GM18502 (cell line): ENCODE data around the gene WNT4.
"Not testable (repeated sequence)": the region's sequence is repeated elsewhere in the genome, so short reads cannot be mapped to it uniquely, and the experiment has no call there.

ENCODE experiments used
- ATAC-seq: cut with Tn5 transposase; IDR thresholded peaks from one replicate; pipeline ENCODE4 v1.9.1; 2021; ENCODE audit warnings: mild to moderate bottlenecking; ENCODE audit not compliant: unreplicated experiment, poor library complexity

Gene WNT4

GRCh38 chr1:22114083-22115012 lies 28.5 kb downstream of the WNT4 start:
- ATAC-seq = no peak

- ATAC-seq = no peak
These were observed 30.3 kb downstream of the WNT4 start for GRCh38 chr1:22112554-22112953.

DNA sequence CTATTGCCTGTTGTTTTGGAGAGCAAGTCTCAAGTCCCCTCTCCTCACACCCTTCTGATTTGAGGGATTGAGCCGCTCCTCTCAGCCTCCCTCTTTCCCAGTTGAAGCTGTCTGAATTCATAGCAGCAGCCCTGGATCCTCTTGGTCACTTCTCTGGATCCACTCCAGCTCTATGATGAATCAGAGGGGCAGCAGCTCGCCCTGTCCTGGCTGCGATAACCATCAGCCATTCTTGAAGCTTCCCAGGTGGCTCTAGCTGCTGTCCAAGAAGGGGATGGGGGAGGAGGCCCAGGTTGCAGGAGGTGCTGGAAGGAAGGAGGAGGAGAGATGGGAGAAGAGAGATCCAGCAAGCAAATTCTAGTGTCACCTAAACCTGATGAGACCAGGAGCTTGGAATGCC lies 31.3 kb downstream of the WNT4 start:
- no peak for ATAC-seq

DNA sequence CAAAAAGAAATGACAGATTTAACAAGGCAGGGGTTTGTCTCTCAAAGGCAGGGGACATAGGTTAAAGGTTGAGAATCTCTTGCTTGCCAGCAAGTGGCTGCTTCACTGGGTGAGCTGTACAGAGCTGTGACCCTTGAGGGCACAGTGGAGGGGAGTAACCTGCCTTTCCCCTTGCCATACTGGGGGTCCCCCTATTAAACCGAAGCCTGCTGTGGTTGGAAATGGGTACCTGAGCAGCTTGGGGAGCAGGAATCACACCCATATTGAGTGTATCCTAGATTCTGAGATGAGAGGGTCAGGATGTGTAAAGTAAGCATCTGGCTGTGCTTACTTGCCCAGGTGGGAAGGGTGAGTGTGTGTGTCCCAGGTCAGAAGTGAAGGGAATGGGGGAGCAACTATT lies 31.8 kb downstream of the WNT4 start:
- ATAC-seq = no peak

DNA sequence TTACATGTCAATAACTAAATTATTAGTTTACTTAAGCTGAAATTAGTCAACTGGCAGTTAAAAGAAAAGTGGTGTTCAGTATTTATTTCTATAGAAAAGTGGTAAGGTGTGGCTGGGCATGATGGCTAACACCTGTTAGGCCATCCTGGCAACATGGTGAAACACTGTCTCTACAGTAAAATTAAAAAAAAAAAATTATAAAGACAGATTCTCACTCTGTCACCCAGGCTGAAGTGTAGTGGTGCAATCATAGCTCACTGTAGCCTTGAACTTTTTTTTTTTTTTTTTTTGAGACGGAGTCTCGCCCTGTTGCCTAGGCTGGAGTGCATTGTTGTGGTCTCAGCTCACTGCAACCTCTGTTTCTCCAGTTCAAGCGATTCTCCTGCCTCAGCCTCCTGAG lies 32.9 kb downstream of the WNT4 start:
- no peak for ATAC-seq

GRCh38 chr1:22108339-22109105 lies 34.4 kb downstream of the WNT4 start:
- no peak for ATAC-seq

DNA sequence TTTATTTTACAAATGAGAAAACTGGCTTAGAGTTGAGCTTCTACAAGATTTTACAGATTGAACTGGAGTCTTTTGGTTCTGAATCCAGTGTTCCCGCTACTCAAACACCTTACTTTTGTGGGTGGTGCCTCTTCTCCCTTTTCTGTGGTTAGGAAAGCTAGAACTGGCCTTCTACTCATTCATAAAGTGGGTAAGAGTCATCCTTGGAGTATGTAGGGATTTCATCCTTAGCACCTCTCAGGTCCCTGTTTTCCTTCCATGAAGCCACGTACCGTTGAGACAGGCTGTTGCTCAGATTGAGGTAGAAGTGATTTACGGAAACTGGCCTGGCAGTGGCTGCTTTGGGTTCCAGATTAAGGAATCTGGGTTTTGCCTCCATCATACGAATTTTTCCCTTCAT lies 35.8 kb downstream of the WNT4 start:
- ATAC-seq = no peak

GRCh38 chr1:22105611-22106207 lies 37.2 kb downstream of the WNT4 start:
- ATAC-seq = no peak

GRCh38 chr1:22104865-22105437 lies 37.9 kb downstream of the WNT4 start:
- ATAC-seq = no peak

- no peak for ATAC-seq
These were observed 38.8 kb downstream of the WNT4 start for GRCh38 chr1:22104094-22104493.

DNA sequence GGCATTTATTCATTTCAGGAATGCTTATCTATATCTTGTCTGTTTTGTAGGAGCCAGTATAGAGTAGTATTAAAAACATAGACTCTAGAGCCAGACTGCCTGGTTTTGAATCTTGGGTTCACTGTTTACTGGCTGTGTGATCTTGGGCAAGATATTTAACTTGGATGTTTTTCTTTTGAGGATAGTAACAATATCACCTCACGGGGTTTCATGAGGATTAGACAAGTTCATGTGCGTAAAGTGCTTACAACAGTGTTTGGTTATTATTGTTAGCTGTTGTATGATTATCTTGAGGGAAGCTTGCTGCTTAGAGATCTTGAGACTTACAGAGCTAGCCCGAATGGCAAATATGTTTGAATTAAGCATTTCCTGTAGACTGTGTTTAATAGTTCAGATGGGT lies 40.2 kb downstream of the WNT4 start:
- ATAC-seq = no peak

GRCh38 chr1:22101995-22102394 lies 40.9 kb downstream of the WNT4 start:
- ATAC-seq = no peak

- ATAC-seq = no peak
These were observed 41.7 kb downstream of the WNT4 start for GRCh38 chr1:22101199-22101598.

DNA sequence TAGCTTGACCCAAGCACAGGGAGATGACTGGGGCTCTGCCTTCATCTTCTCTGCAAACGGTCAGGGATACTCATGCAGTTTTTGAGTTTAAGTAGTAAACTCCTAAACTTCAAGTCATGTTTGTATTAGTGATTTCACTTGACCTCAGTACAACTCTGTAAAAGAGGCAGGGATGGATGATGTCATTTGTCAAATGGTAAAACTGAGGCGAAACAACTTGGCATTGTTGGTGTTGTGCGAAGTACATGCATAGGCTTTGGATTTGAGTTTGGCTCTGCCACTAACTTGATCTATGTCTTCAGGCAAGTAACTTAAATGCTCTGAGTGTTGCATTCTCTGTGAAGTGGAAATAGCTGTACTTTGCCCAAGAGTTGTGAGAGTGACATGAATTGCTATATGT lies 42.7 kb downstream of the WNT4 start:
- no peak for ATAC-seq

DNA sequence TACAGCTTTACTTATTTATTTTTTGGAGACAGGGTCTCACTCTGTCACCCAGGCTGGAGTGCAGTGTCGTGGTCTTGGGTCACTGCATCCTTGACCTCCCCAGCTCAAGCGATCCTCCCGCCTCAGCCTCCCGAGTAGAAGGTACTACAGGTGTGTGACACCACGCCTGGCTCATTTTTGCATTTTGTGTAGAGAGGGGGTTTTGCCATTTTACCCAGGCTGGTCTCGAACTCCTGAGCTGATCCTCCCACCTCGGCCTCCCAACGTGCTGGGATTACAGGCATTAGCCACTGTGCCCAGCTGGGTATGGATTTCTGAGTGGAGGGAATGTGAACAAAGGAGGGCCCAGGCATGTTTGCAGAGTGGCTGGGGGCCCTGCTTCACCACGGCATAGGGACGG lies 44.1 kb downstream of the WNT4 start:
- ATAC-seq = no peak

DNA sequence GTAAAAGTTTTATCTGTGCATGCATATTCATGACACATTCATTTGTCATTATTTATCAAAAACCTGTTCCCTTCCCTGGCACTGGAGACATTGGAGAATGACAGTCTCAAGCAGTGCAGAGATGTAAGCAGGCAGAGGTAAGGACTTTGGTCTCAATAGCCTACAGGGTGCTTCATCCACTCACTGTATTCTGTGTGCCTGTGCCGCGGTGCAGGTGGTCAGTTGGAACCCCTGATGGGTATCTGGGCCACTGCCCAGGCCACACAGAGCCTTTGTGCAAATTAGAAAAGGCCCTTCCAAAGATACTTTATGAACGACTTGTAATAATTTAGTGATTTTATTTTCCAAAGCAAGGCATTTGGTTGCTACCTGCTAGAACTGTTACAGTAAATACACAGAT lies 46.4 kb downstream of the WNT4 start:
- no peak for ATAC-seq

DNA sequence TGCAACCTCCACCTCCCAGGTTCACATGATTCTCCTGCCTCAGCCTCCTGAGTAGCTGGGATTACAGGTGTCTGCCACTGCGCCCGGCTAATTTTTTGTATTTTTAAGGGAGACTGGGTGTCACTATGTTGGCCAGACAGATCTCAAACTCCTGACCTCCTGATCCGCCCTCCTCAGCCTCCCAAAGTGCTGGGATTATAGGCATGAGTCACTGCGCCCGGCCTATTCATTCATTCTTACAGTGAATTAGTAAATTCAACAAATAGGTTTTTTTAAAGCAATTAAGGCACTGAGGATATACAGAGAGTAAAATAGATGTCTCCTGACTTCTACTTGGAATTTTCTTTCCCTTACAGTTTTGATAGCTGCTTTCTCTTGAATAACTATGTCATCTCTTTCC lies 46.9 kb downstream of the WNT4 start:
- no peak for ATAC-seq

- no peak for ATAC-seq
These were observed 49.4 kb downstream of the WNT4 start for GRCh38 chr1:22093513-22093912.

DNA sequence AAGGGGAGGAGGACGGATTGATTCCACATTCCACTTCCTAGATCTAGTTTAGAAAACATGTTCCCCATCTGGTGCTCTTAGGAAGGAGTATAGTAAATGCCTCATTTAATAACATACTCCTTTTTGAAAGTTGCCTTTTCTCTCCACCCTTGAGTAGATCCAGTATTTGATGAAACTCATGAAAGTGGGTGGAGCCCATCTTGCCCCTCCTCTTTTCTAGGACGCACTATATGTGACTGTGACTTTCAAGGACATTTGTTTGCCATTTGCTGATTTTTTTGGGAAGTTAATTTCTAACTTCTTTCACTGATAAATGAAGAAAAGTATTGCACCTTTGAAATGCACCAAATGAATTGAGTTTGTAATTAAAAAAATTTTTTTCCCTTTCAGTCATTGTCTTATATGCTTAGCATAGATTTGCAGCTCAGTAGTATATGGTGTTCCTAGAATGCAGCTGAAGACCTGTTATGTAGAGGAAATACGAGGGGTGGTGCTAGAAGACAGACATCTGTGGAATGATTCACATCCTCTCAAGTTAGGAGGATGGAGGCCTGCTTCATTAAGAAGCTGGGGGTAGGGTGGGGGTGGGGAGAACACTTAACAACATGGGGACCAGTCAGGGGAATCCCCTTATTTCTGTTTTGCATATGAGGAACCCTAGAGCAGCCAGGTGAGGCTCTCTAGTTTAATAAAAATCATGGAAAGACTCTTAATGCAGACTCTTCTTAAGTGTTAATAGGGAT lies 50.7 kb downstream of the WNT4 start:
- ATAC-seq = not testable (repeated sequence)

- no peak for ATAC-seq
These were observed 52.0 kb downstream of the WNT4 start for GRCh38 chr1:22090867-22091266.
